ENCODE measurements around the gene PDE7B. TPM values are rescaled to one million over a fixed set of nuclear protein-coding genes. Genes with fewer than 3 reads are reported as not detected.

The PDE7B gene
- total RNA-seq, 1 experiment from 2014 or later, result not detected

DNA sequence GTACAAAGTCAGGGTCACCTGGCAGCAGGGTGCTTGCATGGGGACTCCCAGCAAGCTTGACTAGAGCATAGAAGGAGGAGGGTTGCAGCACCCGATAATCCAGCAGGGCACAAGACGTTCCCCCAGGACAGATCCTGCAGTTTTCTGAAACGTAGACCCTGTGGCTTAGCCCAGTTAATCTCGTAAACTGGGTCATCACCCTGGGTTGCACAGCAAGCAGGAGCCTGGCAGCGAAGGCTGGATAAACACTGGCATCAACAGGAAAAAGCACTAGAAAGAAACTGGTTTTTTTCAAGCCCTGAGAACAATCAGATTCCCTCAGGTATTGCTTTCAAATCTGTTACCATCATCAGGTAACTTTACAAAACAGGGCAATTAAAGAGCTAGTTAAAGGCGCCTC lies 92.6 kb downstream of the PDE7B start:
- Mint-ChIP-seq H3K36me3 (no peaks in the 10 kb centered on the region), H3K4me1 (no peaks in the 10 kb centered on the region), H3K27ac (no peak overlapping the region), H3K9me3 (no peaks in the 10 kb centered on the region), H3K27me3 (ENCODE audit: low read depth) (no peaks in the 10 kb centered on the region), H3K4me3 (no peak overlapping the region)
- DNase-seq (ENCODE audit: low spot score), result no peak
- ChIA-PET CTCF (interaction anchor here (0.5 to 1.3 kb wide), 2 partner anchors 34 to 227 kb away, joined by 3 read pairs; no protein-coding TSS in a partner anchor), POLR2A (no interaction called here)
- ATAC-seq, result no peak
- TF ChIP-seq NFYB (CRISPR knock-in tag; conservative IDR thresholded peaks at IDR 0.05; ENCODE audit: low read depth) (no peak), ZNF263 (CRISPR knock-in tag; IDR thresholded peaks at IDR 0.05; ENCODE audit: low read depth) (no peak)
- TF ChIP-seq, protein P1, sequence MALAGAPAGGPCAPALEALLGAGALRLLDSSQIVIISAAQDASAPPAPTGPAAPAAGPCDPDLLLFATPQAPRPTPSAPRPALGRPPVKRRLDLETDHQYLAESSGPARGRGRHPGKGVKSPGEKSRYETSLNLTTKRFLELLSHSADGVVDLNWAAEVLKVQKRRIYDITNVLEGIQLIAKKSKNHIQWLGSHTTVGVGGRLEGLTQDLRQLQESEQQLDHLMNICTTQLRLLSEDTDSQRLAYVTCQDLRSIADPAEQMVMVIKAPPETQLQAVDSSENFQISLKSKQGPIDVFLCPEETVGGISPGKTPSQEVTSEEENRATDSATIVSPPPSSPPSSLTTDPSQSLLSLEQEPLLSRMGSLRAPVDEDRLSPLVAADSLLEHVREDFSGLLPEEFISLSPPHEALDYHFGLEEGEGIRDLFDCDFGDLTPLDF (CRISPR knock-in tag; IDR thresholded peaks at IDR 0.05), result no peak

DNA sequence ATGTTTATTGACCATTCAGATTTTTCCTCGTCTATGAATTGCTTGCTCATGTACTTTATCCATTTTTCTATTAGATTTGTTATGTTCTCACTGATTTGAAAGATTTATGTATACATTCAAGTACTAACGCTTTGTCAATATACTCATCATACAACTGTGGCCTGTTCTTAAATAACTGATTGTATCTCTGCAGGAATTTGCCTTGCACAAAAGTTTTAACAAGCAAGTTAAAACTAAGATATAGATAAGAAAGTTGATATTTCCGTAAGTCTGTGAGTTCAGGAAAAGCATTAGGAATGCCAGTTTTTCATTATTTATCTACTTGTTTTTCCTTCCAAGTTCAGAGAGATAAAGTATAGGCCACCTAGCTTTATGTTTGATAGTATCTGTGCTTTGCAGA lies 95.2 kb downstream of the PDE7B start:
- ChIA-PET CTCF (no interaction called here), POLR2A (no interaction called here)
- DNase-seq (ENCODE audit: low spot score) (no peak), ATAC-seq (no peak)
- no peak for TF ChIP-seq SMAD4 (CRISPR knock-in tag; IDR thresholded peaks at IDR 0.05)
- no peaks in the 10 kb centered on the region for H3K27me3 Mint-ChIP-seq (ENCODE audit: low read depth)
- no peaks in the 10 kb centered on the region for H3K9me3 Mint-ChIP-seq
- no peak overlapping the region for H3K4me3 Mint-ChIP-seq
- no peak overlapping the region for H3K27ac Mint-ChIP-seq
- peaks cover 4% of the 10 kb centered on the region; the same call in 1 of the 2 replicates for H3K4me1 Mint-ChIP-seq
- H3K36me3 Mint-ChIP-seq, result no peaks in the 10 kb centered on the region

DNA sequence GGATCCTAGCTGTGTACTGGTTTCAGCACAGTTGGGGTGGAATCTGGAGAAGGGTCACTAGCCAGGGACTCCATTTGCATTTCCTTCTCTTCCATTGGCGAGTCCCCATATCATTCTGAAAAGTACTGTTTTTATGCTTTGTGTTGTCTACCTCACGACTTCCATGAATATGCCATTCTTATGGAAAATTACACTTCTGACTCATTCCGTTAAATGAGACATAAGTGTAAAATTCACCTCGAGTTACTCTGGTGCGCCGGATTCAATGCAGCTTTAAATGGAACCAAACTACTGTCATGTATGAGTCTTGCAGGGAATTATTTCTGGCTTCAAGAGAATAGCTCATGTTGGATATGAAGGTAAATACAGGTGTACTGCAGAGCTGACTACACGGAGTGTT lies 99.2 kb downstream of the PDE7B start:
- Mint-ChIP-seq H3K27me3 (ENCODE audit: low read depth) (no peaks in the 10 kb centered on the region), H3K9me3 (no peaks in the 10 kb centered on the region), H3K27ac (no peak overlapping the region), H3K36me3 (no peaks in the 10 kb centered on the region), H3K4me1 (peaks cover 4% of the 10 kb centered on the region; the same call in 1 of the 2 replicates), H3K4me3 (no peak overlapping the region)
- ChIA-PET CTCF (no interaction called here), POLR2A (no interaction called here)
- DNase-seq (ENCODE audit: low spot score) (no peak), ATAC-seq (no peak)
- TF ChIP-seq CREB1 (CRISPR knock-in tag; IDR thresholded peaks at IDR 0.05) (no peak), FOXK1 (CRISPR knock-in tag; IDR thresholded peaks at IDR 0.05) (no peak), ZNF121 (CRISPR knock-in tag; IDR thresholded peaks at IDR 0.05) (no peak), ZNF138 (CRISPR knock-in tag; conservative IDR thresholded peaks at IDR 0.05) (no peak), ZNF416 (CRISPR knock-in tag; IDR thresholded peaks at IDR 0.05) (no peak), TCF7 (CRISPR knock-in tag; IDR thresholded peaks at IDR 0.05; ENCODE audit: low read depth) (no peak), GABPB1 (CRISPR knock-in tag; IDR thresholded peaks at IDR 0.05) (no peak), FOXJ3 (CRISPR knock-in tag; IDR thresholded peaks at IDR 0.05; ENCODE audit: borderline replicate concordance) (no peak), ZBTB21 (CRISPR knock-in tag; IDR thresholded peaks at IDR 0.05; ENCODE audit: borderline replicate concordance) (no peak)
- TF ChIP-seq, protein P2, sequence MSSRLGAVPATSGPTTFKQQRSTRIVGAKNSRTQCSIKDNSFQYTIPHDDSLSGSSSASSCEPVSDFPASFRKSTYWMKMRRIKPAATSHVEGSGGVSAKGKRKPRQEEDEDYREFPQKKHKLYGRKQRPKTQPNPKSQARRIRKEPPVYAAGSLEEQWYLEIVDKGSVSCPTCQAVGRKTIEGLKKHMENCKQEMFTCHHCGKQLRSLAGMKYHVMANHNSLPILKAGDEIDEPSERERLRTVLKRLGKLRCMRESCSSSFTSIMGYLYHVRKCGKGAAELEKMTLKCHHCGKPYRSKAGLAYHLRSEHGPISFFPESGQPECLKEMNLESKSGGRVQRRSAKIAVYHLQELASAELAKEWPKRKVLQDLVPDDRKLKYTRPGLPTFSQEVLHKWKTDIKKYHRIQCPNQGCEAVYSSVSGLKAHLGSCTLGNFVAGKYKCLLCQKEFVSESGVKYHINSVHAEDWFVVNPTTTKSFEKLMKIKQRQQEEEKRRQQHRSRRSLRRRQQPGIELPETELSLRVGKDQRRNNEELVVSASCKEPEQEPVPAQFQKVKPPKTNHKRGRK (CRISPR knock-in tag; IDR thresholded peaks at IDR 0.05; ENCODE audit: borderline replicate concordance), result no peak
- TF ChIP-seq, protein P3, sequence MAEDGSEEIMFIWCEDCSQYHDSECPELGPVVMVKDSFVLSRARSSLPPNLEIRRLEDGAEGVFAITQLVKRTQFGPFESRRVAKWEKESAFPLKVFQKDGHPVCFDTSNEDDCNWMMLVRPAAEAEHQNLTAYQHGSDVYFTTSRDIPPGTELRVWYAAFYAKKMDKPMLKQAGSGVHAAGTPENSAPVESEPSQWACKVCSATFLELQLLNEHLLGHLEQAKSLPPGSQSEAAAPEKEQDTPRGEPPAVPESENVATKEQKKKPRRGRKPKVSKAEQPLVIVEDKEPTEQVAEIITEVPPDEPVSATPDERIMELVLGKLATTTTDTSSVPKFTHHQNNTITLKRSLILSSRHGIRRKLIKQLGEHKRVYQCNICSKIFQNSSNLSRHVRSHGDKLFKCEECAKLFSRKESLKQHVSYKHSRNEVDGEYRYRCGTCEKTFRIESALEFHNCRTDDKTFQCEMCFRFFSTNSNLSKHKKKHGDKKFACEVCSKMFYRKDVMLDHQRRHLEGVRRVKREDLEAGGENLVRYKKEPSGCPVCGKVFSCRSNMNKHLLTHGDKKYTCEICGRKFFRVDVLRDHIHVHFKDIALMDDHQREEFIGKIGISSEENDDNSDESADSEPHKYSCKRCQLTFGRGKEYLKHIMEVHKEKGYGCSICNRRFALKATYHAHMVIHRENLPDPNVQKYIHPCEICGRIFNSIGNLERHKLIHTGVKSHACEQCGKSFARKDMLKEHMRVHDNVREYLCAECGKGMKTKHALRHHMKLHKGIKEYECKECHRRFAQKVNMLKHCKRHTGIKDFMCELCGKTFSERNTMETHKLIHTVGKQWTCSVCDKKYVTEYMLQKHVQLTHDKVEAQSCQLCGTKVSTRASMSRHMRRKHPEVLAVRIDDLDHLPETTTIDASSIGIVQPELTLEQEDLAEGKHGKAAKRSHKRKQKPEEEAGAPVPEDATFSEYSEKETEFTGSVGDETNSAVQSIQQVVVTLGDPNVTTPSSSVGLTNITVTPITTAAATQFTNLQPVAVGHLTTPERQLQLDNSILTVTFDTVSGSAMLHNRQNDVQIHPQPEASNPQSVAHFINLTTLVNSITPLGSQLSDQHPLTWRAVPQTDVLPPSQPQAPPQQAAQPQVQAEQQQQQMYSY (CRISPR knock-in tag; IDR thresholded peaks at IDR 0.05), result no peak
- TF ChIP-seq, protein P4, sequence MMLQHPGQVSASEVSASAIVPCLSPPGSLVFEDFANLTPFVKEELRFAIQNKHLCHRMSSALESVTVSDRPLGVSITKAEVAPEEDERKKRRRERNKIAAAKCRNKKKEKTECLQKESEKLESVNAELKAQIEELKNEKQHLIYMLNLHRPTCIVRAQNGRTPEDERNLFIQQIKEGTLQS (CRISPR knock-in tag; conservative IDR thresholded peaks at IDR 0.05), result no peak
- TF ChIP-seq, protein P5, sequence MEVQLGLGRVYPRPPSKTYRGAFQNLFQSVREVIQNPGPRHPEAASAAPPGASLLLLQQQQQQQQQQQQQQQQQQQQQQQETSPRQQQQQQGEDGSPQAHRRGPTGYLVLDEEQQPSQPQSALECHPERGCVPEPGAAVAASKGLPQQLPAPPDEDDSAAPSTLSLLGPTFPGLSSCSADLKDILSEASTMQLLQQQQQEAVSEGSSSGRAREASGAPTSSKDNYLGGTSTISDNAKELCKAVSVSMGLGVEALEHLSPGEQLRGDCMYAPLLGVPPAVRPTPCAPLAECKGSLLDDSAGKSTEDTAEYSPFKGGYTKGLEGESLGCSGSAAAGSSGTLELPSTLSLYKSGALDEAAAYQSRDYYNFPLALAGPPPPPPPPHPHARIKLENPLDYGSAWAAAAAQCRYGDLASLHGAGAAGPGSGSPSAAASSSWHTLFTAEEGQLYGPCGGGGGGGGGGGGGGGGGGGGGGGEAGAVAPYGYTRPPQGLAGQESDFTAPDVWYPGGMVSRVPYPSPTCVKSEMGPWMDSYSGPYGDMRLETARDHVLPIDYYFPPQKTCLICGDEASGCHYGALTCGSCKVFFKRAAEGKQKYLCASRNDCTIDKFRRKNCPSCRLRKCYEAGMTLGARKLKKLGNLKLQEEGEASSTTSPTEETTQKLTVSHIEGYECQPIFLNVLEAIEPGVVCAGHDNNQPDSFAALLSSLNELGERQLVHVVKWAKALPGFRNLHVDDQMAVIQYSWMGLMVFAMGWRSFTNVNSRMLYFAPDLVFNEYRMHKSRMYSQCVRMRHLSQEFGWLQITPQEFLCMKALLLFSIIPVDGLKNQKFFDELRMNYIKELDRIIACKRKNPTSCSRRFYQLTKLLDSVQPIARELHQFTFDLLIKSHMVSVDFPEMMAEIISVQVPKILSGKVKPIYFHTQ (CRISPR knock-in tag; IDR thresholded peaks at IDR 0.05), result no peak
- TF ChIP-seq, protein P6, sequence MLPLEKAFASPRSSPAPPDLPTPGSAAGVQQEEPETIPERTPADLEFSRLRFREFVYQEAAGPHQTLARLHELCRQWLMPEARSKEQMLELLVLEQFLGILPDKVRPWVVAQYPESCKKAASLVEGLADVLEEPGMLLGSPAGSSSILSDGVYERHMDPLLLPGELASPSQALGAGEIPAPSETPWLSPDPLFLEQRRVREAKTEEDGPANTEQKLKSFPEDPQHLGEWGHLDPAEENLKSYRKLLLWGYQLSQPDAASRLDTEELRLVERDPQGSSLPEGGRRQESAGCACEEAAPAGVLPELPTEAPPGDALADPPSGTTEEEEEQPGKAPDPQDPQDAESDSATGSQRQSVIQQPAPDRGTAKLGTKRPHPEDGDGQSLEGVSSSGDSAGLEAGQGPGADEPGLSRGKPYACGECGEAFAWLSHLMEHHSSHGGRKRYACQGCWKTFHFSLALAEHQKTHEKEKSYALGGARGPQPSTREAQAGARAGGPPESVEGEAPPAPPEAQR (CRISPR knock-in tag; IDR thresholded peaks at IDR 0.05), result no peak

Measured in WTC11 (cell line).